IMR-90 (cell line): ENCODE measurements around the gene ADGRL3.

Experiments used
- BHLHE40 ChIP-seq: fragments of 150-350 bp; IDR thresholded peaks from 2 replicates; pipeline ENCODE4 v1.6.1; 2016; ENCODE audit warnings: mild to moderate bottlenecking, low read depth, low read length
- CEBPB ChIP-seq: IDR thresholded peaks from 2 replicates; pipeline ENCODE4 v1.6.1; 2012; ENCODE audit warnings: low read depth, low read length, improper control_type of control experiment
- CHD1 ChIP-seq: IDR thresholded peaks from 2 replicates; pipeline ENCODE4 v1.6.1; 2012; ENCODE audit warnings: low read depth, low read length, improper control_type of control experiment
- ELK1 ChIP-seq: fragments of 150-350 bp; IDR thresholded peaks from 2 replicates; pipeline ENCODE4 v1.6.1; 2016; ENCODE audit warnings: low read depth, mild to moderate bottlenecking, low read length, moderate library complexity, borderline replicate concordance
- MAFK ChIP-seq: IDR thresholded peaks from 2 replicates; pipeline ENCODE4 v1.6.1; 2012; ENCODE audit warnings: low read depth, low read length, improper control_type of control experiment
- MAZ ChIP-seq: IDR thresholded peaks from 2 replicates; pipeline ENCODE4 v1.6.1; 2012; ENCODE audit warnings: low read depth, mild to moderate bottlenecking, low read length, improper control_type of control experiment, moderate library complexity, borderline replicate concordance
- POLR2A ChIP-seq: IDR thresholded peaks from 2 replicates; pipeline ENCODE4 v1.6.1; 2012; ENCODE audit warnings: mild to moderate bottlenecking, low read depth, low read length
- RAD21 ChIP-seq: IDR thresholded peaks from 2 replicates; pipeline ENCODE4 v1.6.1; 2012; ENCODE audit warnings: low read length, improper control_type of control experiment
- RCOR1 ChIP-seq: IDR thresholded peaks from 2 replicates; pipeline ENCODE4 v1.6.1; 2012; ENCODE audit warnings: mild to moderate bottlenecking, low read length, improper control_type of control experiment; ENCODE audit not compliant: insufficient replicate concordance
- RFX5 ChIP-seq: IDR thresholded peaks from 2 replicates; pipeline ENCODE4 v1.8.0; 2012; ENCODE audit warnings: low read depth, mild to moderate bottlenecking, low read length, moderate library complexity
- USF2 ChIP-seq: fragments of 150-350 bp; IDR thresholded peaks from 2 replicates; pipeline ENCODE4 v1.6.1; 2017; ENCODE audit warnings: mild to moderate bottlenecking, antibody characterized with exemption, low read length, low read depth
- TF ChIP-seq, protein P1 (sequence below): conservative IDR thresholded peaks from 2 replicates; pipeline ENCODE4 v1.5.1; 2012; ENCODE audit warnings: mild to moderate bottlenecking, low read depth, low read length, improper control_type of control experiment

DNA sequence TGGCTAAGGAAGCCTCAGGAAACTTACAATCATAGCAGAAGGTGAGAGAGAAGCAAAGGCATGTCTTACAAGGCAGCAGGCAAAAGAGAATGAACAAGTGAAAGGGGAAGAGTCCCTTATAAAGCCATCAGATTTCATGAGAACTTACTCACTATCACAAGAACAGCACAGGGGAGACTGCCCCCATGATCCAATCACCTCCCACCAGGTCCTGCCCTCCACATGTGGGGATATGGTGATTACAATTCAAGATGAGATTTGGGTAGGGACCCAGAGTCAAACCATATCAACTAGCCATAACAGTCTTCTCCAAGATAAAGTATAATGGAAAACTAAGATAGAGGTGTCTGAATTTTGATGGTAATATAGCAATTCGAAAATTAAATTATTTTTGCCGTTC lies 534.3 kb downstream of the ADGRL3 start:
- TF ChIP-seq, protein P1, sequence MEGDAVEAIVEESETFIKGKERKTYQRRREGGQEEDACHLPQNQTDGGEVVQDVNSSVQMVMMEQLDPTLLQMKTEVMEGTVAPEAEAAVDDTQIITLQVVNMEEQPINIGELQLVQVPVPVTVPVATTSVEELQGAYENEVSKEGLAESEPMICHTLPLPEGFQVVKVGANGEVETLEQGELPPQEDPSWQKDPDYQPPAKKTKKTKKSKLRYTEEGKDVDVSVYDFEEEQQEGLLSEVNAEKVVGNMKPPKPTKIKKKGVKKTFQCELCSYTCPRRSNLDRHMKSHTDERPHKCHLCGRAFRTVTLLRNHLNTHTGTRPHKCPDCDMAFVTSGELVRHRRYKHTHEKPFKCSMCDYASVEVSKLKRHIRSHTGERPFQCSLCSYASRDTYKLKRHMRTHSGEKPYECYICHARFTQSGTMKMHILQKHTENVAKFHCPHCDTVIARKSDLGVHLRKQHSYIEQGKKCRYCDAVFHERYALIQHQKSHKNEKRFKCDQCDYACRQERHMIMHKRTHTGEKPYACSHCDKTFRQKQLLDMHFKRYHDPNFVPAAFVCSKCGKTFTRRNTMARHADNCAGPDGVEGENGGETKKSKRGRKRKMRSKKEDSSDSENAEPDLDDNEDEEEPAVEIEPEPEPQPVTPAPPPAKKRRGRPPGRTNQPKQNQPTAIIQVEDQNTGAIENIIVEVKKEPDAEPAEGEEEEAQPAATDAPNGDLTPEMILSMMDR, result no peak
- TF ChIP-seq MAFK, result no peak
- no peak for TF ChIP-seq POLR2A
- no peak for TF ChIP-seq USF2
- TF ChIP-seq BHLHE40, result no peak
- TF ChIP-seq CHD1, result no peak
- no peak for TF ChIP-seq CEBPB
- TF ChIP-seq RFX5, result no peak
- TF ChIP-seq RAD21, result no peak
- TF ChIP-seq MAZ, result no peak
- TF ChIP-seq RCOR1, result no peak
- no peak for TF ChIP-seq ELK1
